ENCODE measurements around the gene ABCC4.

The ABCC4 gene

GRCh38 chr13:95117092-95117491, 184.2 kb downstream of the ABCC4 start:
- DNase-seq (ENCODE audit: low spot score) = no peak

DNA sequence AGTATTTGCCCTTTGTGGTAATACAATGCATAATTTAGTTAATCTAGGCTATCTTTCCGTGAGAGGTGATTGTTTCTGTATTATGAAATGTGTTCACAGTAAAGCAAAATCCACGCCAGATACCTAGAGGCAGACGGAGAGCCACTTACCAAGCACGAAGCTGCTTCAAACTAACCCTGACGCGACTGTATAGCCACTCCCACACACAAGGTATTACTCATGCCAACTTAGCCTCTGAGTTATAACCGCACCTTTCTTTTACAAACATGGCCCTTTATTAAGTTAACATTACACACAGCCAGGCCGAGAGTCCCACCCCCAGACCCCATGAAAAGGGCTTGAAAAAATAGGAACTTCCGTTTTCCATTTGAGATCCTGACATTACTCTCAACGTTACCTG, 185.7 kb downstream of the ABCC4 start:
- DNase-seq (ENCODE audit: low spot score) = peak; percentile 41

DNA sequence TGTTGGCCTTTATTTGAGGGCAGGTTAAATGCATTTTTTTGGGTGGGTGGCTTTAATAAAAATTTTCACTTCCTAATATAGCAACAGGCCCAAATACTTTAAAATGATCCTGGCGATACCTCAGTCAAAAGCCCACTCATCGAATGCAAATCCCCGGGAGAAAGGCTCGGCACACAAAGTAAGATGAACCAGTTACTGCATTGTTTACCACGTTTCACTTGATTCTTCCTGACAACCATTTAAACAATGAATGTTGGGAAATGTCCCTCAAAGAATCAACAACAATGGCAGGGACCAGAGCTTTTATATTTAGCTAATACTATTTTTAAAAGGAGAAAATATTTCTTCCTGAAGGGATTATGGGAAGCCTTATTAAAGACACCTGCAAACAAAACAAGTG, 187.7 kb downstream of the ABCC4 start:
- DNase-seq (ENCODE audit: low spot score) = no peak

DNA sequence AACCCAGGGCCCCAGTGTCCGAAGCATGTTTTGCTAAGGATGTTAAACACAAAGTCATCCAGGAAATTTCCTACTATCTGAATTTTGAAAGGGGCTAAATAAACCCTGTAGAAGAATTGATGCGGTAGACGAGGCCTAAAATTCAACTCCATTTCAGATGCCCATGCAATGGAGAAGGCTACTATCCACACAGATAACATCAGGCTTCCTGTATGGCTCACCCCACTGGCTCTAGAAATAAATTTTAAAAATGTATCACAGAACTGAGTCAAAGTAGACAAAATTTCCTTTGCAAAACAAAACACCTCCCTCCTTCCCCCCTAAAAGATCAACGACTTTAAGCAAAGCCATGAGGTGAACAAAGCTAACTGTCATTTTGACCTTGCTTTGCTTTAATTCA, 188.4 kb downstream of the ABCC4 start:
- DNase-seq (ENCODE audit: low spot score) = no peak

DNA sequence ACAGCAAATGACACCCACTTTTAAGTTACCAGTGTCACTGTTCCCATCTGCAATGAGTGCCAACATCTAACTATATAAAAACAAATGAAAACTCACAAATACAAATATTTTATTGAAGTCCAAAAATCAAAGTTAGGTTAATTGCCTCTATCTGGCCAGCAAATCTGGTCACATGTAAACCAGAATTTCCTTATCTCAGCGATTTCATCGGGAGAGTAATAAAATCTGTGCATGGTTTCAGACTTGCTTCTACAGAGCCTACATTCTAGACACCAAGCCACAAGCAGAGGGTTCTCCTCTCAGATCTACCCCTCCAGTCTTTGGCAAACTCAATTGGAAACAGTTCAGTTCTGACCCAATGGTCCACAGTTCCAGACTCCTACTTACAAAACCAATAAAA, 189.6 kb downstream of the ABCC4 start:
- no peak for DNase-seq (ENCODE audit: low spot score)

- DNase-seq (ENCODE audit: low spot score) = no peak
Observed at GRCh38 chr13:95106562-95106961, 194.7 kb downstream of the ABCC4 start.

GRCh38 chr13:95100525-95101433, 200.5 kb downstream of the ABCC4 start:
- DNase-seq (ENCODE audit: low spot score) = no peak

DNA sequence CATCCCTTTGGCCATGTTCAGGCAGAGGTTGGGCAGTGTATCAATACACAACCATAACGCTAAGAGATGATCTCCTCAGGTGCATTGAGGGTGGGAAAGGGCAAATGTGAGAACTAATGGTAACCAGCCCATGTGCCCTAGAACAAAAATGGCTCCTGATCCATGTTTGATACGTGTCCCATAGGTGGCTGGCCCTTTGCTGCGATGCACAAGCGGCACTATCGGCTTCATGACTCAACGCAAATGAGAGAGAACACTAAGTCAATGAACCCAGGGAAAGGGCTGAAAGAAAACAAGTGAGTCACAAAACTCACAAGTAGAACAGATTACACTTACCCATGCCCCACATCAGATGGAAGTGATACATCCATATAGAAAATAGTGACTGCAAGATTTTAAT, 201.7 kb downstream of the ABCC4 start:
- no peak for DNase-seq (ENCODE audit: low spot score)

DNA sequence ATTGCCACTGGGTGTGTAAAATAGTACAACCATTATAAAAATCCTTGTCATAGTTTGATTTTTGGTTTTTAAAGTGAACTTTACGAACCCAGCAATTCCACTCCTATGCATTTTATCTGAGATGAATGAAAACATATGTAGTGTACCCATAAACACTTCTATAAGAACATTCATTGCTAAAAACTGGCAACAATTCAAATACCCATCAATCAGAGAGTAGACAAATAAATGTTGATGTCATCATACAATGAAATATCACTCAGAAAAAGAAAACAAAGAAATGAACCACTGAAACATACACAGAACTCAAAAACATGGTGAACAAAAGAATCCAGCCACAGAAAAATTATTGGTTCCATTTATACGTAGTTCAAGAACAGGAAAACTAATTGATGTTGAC, 202.3 kb downstream of the ABCC4 start:
- DNase-seq (ENCODE audit: low spot score) = no peak

DNA sequence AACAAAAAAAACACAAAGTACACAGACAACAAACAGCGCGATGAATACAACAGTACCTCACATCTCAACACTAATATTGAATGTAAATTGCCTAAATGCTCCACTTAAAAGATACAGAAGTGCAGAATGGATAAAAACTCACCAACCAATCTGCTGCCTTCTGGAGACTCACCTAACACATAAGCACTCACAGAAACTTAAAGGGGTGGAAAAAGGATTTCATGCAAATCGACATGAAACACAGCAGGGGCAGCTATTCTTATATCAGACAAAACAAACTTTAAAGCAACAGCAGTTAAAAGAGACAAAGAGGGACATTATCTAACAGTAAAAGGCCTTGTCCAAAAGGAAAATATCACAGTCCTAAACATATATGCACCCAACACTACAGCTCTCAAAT, 209.5 kb downstream of the ABCC4 start:
- DNase-seq (ENCODE audit: low spot score) = no peak

DNA sequence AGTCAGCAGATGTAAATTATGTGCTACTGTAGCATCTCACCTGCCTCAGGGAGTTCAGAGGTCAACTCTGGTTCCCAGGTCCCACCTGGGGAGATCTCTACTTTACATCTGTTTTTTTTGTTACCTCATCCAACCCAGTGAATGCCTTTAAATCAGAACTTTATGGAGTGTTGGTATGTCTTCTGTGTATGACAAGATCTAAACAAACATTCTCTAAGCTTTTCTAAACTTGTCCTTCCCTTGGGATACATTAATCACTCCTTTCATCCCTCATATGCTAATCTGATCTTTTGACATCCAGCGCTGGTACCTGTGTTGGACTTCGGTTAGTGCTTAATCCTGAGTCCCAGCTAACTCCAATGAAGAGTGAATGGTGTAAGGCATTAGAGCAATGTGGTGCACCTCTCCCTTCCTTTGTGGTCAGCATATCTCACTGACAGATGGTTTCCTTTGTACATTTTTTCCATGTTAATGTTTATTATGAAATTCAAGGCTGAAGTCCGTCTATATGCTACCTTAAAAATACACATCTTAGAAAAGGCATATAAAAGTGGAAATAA, 213.4 kb downstream of the ABCC4 start:
- DNase-seq (ENCODE audit: low spot score) = peak; percentile 30

DNA sequence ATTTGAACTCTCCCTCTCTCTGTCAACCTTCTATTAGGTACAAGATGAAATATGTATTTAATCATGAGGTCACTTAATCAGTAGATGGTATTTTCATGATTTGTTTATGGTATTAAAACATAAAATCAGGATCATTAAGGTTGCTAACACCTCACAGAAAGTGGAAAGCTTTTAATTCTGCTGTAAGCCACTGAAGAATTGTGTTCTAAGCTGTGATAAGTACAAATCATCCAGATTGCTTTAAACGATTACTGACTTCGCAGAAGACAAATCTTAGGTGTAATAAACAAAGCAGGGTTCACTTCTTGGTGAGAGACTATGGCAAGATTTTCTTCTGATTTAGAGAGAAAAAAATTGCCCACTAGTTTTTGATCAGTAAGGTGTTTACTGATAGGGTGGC, 214.5 kb downstream of the ABCC4 start:
- no peak for DNase-seq (ENCODE audit: low spot score)

DNA sequence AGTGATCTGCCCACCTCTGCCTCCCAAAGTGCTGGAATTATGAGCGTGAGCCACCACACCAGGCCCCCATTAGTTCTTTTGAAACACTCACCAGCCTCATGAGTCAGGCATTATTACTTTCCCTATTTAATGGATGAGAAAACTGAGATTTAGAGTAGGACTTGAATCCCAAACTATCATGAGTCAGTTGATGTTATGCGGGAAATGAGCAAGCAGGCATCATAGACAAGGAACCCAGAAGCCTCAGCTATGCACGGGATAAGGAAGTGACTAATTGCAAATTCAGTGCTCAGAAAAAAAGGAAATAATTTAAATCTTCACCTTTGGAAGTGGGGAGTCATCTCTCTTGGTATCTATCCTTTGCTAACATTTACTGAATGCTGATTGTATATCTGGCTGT, 217.5 kb downstream of the ABCC4 start:
- DNase-seq (ENCODE audit: low spot score) = no peak

GRCh38 chr13:95083066-95083465, 218.2 kb downstream of the ABCC4 start:
- no peak for DNase-seq (ENCODE audit: low spot score)

DNA sequence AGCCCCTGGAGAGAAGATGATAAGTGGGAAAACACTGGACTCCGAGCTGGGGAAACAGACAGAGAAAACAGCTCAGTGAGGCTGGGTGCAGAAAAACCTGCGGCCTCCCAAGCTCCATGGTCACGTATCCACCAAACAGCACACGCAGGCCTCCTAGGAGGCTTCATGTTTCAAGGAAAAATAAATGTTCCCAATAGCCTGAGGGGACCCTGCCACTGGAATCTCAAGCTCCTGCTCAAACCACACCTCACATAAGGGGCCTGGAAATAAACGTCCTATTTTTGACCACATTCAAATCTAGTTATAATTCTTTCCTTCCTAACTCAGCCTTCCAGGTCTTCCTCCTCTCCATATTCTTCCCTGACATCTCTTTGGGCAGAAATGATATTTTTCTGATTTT, 225.7 kb downstream of the ABCC4 start:
- DNase-seq (ENCODE audit: low spot score) = no peak

DNA sequence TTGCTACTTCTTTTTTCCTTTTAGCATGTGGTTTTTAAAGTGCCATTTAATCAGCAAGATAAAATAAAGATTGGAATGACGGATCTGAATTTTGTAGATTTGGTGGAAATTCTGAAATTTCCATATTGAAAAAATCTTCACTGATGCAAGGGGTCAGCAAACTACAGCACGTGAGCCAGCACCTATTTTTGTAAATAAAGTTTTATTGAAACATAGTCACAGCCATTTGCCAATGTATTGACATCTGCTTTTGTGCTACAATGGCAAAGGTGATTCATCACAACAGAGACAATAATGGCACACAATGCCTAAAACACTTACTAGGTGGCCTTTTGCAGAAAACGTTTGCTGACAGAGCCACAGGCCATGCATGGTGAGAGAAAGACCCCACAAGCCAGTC, 226.4 kb downstream of the ABCC4 start:
- no peak for DNase-seq (ENCODE audit: low spot score)

DNA sequence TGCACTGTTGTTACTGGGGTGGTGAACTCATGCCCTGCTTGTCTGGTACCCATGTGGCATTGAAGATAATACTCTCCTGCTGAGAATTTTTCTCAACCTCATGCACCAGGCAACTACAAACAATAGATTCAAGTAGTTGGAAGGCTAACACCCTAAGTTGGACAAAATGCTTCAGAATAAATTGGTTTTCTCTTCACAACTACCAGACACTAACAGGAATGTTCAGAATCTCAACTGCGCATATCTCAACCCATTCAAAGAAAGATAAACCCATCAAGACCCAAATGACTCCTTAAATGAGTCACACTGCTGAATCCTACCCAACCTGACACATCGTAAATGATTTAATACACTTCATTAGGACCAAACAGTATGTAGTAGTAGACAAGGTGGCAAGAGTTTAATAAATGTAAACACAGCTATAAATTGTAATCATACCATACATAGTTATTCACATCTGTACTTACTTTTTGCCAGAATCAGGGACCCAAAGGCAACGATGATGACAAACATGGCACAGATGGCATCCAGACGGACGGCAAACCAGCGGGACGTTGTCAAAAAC, 227.4 kb downstream of the ABCC4 start:
- no peak for DNase-seq (ENCODE audit: low spot score)

DNA sequence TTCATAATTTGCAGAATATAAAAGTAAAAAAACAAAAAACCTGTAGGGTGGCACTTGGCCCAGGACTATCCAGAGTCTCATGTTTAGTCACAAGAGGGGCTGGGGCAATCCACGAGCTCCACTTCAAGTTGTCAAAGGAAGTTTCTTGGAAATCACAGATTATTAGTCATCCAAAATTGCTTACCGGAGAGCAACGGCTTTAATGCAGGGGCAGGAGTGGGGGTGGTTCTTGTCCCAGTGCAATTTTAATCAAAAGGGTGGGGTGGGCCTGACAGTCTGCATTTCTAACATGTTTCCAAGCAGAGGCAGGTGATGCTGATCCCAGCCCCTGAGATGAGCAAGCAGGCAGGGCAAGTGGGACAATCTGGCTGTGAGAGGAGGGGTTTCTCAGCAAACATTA, 233.9 kb downstream of the ABCC4 start:
- DNase-seq (ENCODE audit: low spot score) = no peak

DNA sequence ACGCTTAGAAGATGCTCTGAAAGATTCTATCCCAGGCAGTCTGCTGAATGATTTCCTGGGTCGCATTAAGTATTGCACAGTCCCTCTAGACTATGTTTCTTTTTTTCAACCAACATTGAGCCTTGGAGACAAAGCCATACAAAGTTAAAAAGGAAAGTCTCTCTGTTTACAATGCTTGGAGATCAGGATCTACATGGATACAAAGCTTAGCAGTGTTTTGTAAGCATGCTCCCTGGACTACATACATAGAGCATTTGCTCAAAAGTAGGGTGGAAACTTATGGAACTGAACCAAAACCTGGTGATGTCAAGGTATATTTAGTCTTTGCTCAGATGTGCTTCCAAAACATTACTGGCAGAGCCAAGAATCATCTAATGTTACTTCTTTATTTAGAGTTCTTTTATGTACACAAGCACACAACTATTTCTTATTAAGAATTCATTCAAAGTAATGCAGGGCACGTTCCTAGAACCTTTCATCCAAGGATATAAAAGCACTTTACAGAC, 241.2 kb downstream of the ABCC4 start:
- DNase-seq (ENCODE audit: low spot score) = no peak

GRCh38 chr13:95059306-95059705, 241.9 kb downstream of the ABCC4 start:
- no peak for DNase-seq (ENCODE audit: low spot score)

DNA sequence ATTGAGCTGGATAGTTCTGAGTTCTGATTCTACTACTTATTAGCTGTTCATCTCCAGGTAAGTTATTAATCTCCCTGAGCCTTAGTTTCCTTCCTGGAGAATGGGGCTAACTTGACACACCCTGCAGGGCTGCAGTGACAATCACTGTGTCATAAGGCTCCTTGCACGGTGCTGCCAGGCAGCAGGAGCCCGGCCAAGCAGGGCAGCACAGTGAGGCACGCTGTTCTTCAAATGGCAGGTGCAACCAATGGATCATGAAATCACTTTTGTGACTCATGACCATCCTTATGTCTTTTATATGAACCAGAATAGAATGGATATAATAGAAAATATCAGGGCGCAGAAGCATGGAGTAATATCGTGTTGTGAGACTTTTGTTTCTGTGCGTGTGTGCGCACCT, 242.6 kb downstream of the ABCC4 start:
- DNase-seq (ENCODE audit: low spot score) = no peak

DNA sequence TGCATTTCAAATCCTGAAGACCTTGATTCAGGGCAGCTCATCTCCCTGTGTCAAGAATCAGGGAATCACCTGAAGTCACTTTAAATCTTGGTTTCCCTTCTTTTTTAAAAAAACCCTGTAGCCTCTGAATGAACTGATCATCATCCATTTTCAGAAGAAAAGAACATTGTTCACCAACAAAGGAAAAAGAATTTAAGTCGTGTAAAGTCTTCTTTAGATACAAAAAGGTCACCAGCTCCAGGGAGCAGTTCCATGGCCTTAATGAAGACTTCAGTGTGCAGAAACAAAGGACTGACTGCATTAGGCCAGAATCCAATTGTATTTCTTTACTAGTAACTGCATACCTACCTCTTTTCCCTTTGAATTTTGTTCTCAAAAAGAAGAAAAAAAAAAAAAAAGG, 245.0 kb downstream of the ABCC4 start:
- no peak for DNase-seq (ENCODE audit: low spot score)
